Type B pancreatic cell (in vitro differentiated cells): ENCODE measurements around the gene NFKBIL1. TPM values are rescaled to one million over a fixed set of nuclear protein-coding genes. Genes with fewer than 3 reads are reported as not detected.
"Not testable (repeated sequence)": the region's sequence is repeated elsewhere in the genome, so short reads cannot be mapped to it uniquely, and the experiment has no call there.

Experiments
- DNase-seq: peaks from one replicate; pipeline ENCODE4 v3.0.0; 2021; ENCODE audit warnings: mixed read lengths; ENCODE audit not compliant: unreplicated experiment; ENCODE audit errors: extremely low spot score
- H3K27ac Mint-ChIP-seq: 2 replicates; pipeline ENCODE4 v1.8.0; 2021; ENCODE audit warnings: mild to moderate bottlenecking, mixed read lengths
- H3K27me3 Mint-ChIP-seq: 2 replicates; pipeline ENCODE4 v1.8.0; 2021; ENCODE audit warnings: mixed read lengths
- H3K36me3 Mint-ChIP-seq: 2 replicates; pipeline ENCODE4 v1.8.0; 2021; ENCODE audit warnings: mixed read lengths
- H3K4me1 Mint-ChIP-seq: one replicate; pipeline ENCODE4 v1.8.0; 2021; ENCODE audit warnings: mixed read lengths; ENCODE audit not compliant: unreplicated experiment
- H3K4me3 Mint-ChIP-seq: 2 replicates; pipeline ENCODE4 v1.8.0; 2021; ENCODE audit warnings: mild to moderate bottlenecking, mixed read lengths
- H3K9me3 Mint-ChIP-seq: 2 replicates; pipeline ENCODE4 v1.8.0; 2021; ENCODE audit warnings: mixed read lengths
- total RNA-seq: library from RNA; stranded (reverse); gene quantifications from 2 replicates; pipeline ENCODE4 v1.2.1, GENCODE V29; 2021; ENCODE audit warnings: low replicate concordance
- TF ChIP-seq, protein P1 (sequence below): fragments of 200-600 bp; sonication (generic); conservative IDR thresholded peaks from 2 replicates; pipeline ENCODE4 v1.5.0; 2021; ENCODE audit warnings: antibody characterized with exemption, mild to moderate bottlenecking

Gene NFKBIL1
- total RNA-seq, 1 donor from 2014 or later = 24.2 TPM

DNA sequence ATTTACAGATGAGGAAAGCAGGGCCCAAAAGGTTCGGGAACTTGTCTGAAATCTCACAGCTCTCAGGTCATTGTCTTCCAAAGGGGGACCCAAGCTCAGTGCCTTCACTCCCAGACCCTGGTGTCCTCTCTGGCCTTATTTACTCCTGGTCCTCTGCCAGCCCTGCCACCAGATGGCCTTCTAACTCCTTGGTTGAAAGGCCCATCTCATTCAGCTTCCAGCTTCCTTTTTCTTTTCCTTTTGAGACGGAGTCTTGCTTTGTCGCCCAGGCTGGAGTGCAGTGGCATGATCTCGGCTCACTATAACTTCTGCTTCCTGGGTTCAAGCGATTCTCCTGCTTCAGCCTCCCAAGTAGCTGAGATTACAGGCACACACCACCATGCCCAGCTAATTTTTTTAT lies 4.0 kb downstream of the NFKBIL1 start:
- DNase-seq, H3K36me3 Mint-ChIP-seq: not testable (repeated sequence)

DNA sequence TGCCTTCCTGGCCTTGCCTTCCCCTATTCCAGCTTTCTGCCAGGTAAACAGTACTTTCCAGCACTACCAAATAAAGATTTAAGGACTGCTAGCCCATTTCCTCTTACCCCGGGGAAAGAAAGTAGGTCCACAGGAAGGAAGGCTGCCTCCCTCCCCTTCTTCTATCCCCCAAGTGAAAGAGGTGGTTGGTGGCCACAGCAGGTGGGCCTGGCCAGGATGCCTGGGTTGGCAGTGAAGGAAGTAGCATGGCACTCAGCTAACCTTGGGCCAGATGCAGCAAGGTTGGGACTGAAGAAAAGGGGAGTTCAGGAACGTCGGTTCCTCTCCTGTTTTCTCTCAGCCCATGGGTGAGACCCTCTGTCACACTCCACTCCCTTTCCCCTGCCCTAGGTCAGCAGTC lies 8.9 kb downstream of the NFKBIL1 start:
- H3K27me3 Mint-ChIP-seq = no peaks in the 10 kb centered on the region
- no peak for DNase-seq
- H3K27ac Mint-ChIP-seq = no peak overlapping the region
- H3K36me3 Mint-ChIP-seq = peaks cover 13% of the 10 kb centered on the region
- TF ChIP-seq, protein P1, sequence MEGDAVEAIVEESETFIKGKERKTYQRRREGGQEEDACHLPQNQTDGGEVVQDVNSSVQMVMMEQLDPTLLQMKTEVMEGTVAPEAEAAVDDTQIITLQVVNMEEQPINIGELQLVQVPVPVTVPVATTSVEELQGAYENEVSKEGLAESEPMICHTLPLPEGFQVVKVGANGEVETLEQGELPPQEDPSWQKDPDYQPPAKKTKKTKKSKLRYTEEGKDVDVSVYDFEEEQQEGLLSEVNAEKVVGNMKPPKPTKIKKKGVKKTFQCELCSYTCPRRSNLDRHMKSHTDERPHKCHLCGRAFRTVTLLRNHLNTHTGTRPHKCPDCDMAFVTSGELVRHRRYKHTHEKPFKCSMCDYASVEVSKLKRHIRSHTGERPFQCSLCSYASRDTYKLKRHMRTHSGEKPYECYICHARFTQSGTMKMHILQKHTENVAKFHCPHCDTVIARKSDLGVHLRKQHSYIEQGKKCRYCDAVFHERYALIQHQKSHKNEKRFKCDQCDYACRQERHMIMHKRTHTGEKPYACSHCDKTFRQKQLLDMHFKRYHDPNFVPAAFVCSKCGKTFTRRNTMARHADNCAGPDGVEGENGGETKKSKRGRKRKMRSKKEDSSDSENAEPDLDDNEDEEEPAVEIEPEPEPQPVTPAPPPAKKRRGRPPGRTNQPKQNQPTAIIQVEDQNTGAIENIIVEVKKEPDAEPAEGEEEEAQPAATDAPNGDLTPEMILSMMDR = no peak
- no peak overlapping the region for H3K4me3 Mint-ChIP-seq
- H3K4me1 Mint-ChIP-seq = no peaks in the 10 kb centered on the region
- no peaks in the 10 kb centered on the region for H3K9me3 Mint-ChIP-seq

More for the DNA sequence above, 4.0 kb downstream of the NFKBIL1 start:
- H3K27me3 Mint-ChIP-seq, H3K4me3 Mint-ChIP-seq, H3K9me3 Mint-ChIP-seq, H3K4me1 Mint-ChIP-seq, H3K27ac Mint-ChIP-seq: not testable (repeated sequence)
- TF ChIP-seq, protein P1 = peak; percentile 61

DNA sequence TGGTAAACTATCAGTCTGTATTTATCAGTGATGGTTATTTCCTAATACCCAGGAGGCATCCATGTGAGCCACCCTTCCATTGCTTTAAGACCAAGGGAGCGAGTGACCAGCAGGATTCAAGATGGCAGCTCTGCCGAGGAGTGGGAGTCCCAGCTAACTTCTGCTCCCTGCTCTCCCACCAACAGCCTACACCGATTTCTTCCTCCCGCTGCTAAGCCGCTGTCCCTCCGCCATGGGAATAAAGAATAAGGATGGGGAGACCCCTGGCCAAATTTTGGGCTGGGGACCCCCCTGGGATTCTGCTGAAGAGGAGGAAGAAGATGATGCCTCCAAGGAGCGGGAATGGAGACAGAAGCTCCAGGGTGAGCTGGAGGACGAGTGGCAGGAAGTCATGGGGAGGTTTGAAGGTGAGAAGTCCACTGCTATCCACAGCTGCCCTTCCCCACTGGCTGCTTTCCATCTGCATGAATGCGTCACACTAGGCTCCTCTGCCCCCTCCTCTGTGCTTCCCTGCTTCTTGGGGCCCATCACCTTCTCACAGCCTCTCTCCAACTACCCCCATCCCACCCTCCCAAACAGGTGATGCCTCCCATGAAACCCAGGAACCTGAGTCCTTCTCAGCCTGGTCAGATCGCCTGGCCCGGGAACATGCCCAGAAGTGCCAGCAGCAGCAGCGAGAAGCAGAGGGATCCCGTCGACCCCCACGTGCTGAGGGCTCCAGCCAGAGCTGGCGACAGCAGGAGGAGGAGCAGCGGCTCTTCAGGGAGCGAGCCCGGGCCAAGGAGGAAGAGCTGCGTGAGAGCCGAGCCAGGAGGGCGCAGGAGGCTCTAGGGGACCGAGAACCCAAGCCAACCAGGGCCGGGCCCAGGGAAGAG lies 10.3 kb downstream of the NFKBIL1 start:
- TF ChIP-seq, protein P1 = no peak
- no peak overlapping the region for H3K4me3 Mint-ChIP-seq
- DNase-seq = no peak

DNA sequence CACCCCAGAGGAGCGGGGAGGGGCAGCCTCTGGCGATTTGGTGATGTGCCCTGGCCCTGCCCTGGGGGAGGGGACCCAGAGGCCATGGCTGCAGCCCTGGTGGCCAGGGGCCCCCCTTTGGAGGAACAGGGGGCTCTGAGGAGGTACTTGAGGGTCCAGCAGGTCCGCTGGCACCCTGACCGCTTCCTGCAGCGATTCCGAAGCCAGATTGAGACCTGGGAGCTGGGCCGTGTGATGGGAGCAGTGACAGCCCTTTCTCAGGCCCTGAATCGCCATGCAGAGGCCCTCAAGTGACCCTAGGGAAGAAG lies 10.9 kb downstream of the NFKBIL1 start:
- Mint-ChIP-seq H3K4me3 (no peak overlapping the region), H3K27ac (no peak overlapping the region), H3K9me3 (no peaks in the 10 kb centered on the region), H3K4me1 (no peaks in the 10 kb centered on the region), H3K36me3 (peaks cover 13% of the 10 kb centered on the region), H3K27me3 (no peaks in the 10 kb centered on the region)
- TF ChIP-seq, protein P1 = no peak
- DNase-seq = no peak

More for the DNA sequence above, 10.3 kb downstream of the NFKBIL1 start:
- Mint-ChIP-seq H3K27me3 (no peaks in the 10 kb centered on the region), H3K36me3 (peaks cover 13% of the 10 kb centered on the region), H3K4me1 (no peaks in the 10 kb centered on the region), H3K9me3 (no peaks in the 10 kb centered on the region), H3K27ac (no peak overlapping the region)

DNA sequence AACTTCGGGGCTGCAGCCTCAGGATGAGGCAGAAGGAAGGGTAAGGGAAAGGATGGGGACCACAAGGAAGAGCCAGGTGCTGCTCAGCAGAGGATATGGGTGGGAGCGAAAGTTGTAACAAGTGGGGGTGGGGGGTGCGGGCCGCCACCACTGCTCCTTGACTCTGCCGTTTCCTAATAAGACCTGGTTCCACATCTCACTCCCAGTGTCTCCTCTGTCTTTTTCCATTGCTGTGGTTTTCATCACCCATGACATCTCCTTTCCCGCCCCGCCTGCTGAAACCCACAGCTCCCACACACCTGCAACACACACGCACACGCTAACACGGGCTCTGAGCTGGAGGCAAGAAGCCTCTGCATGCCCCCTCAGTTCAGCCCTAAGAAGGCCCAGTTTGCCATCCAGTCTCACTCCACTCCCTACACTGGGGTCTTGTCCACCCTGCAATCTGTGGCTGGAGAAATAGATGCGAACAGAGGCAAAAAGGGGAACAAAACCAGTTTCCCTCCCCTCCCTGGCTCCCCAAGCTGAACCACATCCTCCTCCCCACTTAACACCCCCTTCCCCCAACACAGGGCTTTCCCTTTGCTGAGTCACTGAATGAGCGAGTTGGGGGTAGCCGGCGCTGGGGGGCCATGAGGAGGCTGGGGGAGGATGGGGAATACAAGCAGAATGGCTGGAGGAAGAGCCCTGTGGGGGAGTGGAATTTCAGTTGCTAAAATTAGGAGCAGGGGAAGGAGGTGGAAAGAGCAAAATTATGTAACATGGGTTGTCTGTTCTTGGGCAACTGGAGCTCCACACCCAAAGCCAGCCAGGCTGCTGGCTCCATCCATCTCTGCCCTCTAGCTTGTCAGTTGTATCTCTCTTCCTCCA lies 11.5 kb downstream of the NFKBIL1 start:
- Mint-ChIP-seq H3K27me3 (peaks cover 2% of the 10 kb centered on the region), H3K9me3 (no peaks in the 10 kb centered on the region), H3K27ac (no peak overlapping the region), H3K36me3 (peaks cover 13% of the 10 kb centered on the region), H3K4me3 (no peak overlapping the region), H3K4me1 (no peaks in the 10 kb centered on the region)
- no peak for DNase-seq
- TF ChIP-seq, protein P1 = no peak
